SK-N-SH treated with all-trans-retinoic acid at 6 μM for 48 hours (cell line): ENCODE results near the gene KIAA0825.

Experiments
- ATAC-seq: fragments of 200-7000 bp; cut with Tn5 transposase; 3 replicates; pipeline ENCODE4 v1.9.1; 2020; ENCODE audit warnings: mild to moderate bottlenecking, moderate library complexity
- ARNTL ChIP-seq: fragments of 450-650 bp; formaldehyde crosslinking; IDR thresholded peaks from 2 replicates; pipeline ENCODE4 v1.5.0; 2020; ENCODE audit warnings: low read depth, mild to moderate bottlenecking, moderate library complexity, borderline replicate concordance
- BACH2 ChIP-seq: fragments of 250-450 bp; sonication (Bioruptor Pico); IDR thresholded peaks from 2 replicates; pipeline ENCODE4 v1.9.0; 2021; ENCODE audit warnings: mild to moderate bottlenecking, borderline replicate concordance
- CREB5 ChIP-seq: fragments of 250-450 bp; sonication (Bioruptor Pico); IDR thresholded peaks from 2 replicates; pipeline ENCODE4 v1.5.1; 2020; ENCODE audit warnings: low read depth, mild to moderate bottlenecking, moderate library complexity
- CSDC2 ChIP-seq: fragments of 250-450 bp; sonication (Bioruptor Pico); IDR thresholded peaks from 2 replicates; pipeline ENCODE4 v1.5.0; 2020; ENCODE audit warnings: mild to moderate bottlenecking, moderate library complexity
- CSRNP3 ChIP-seq: fragments of 250-450 bp; sonication (Bioruptor Pico); IDR thresholded peaks from 2 replicates; pipeline ENCODE4 v1.5.1; 2021; ENCODE audit warnings: mild to moderate bottlenecking, moderate library complexity
- ESRRG ChIP-seq: fragments of 250-450 bp; sonication (Bioruptor Pico); IDR thresholded peaks from 2 replicates; pipeline ENCODE4 v1.6.1; 2021; ENCODE audit warnings: mild to moderate bottlenecking
- GLIS3 ChIP-seq: fragments of 250-450 bp; sonication (Bioruptor Pico); IDR thresholded peaks from 2 replicates; pipeline ENCODE4 v1.5.0; 2020; ENCODE audit warnings: mild to moderate bottlenecking, moderate library complexity
- ISL1 ChIP-seq: fragments of 250-450 bp; sonication (Bioruptor Pico); IDR thresholded peaks from 2 replicates; pipeline ENCODE4 v2.1.2; 2022; ENCODE audit warnings: mild to moderate bottlenecking, moderate library complexity
- OSR1 ChIP-seq: fragments of 250-450 bp; sonication (Bioruptor Pico); IDR thresholded peaks from 2 replicates; pipeline ENCODE4 v1.8.0; 2022; ENCODE audit warnings: moderate library complexity, mild to moderate bottlenecking, inconsistent platforms
- PATZ1 ChIP-seq: fragments of 250-450 bp; sonication (Bioruptor Pico); IDR thresholded peaks from 2 replicates; pipeline ENCODE4 v1.8.0; 2020; ENCODE audit warnings: mild to moderate bottlenecking, moderate library complexity, borderline replicate concordance
- POU6F1 ChIP-seq: fragments of 250-450 bp; sonication (Bioruptor Pico); IDR thresholded peaks from 2 replicates; pipeline ENCODE4 v1.8.0; 2021; ENCODE audit warnings: low read depth, mild to moderate bottlenecking, moderate library complexity, borderline replicate concordance
- PPARA ChIP-seq: fragments of 250-450 bp; sonication (Bioruptor Pico); IDR thresholded peaks from 2 replicates; pipeline ENCODE4 v1.5.0; 2020; ENCODE audit warnings: mild to moderate bottlenecking, borderline replicate concordance
- RARB ChIP-seq: fragments of 250-450 bp; sonication (Bioruptor Pico); IDR thresholded peaks from 2 replicates; pipeline ENCODE4 v1.8.0; 2021; ENCODE audit warnings: mild to moderate bottlenecking, moderate library complexity
- SNAI2 ChIP-seq: fragments of 250-450 bp; sonication (Bioruptor Pico); IDR thresholded peaks from 2 replicates; pipeline ENCODE4 v1.5.0; 2020; ENCODE audit warnings: mild to moderate bottlenecking, moderate library complexity
- TCF4 ChIP-seq: fragments of 250-450 bp; sonication (Bioruptor Pico); IDR thresholded peaks from 2 replicates; pipeline ENCODE4 v1.8.0; 2021; ENCODE audit warnings: mild to moderate bottlenecking, moderate library complexity, borderline replicate concordance
- TOX ChIP-seq: fragments of 250-450 bp; sonication (Bioruptor Pico); IDR thresholded peaks from 2 replicates; pipeline ENCODE4 v1.8.0; 2021; ENCODE audit warnings: mild to moderate bottlenecking, moderate library complexity, borderline replicate concordance
- TSHZ2 ChIP-seq: fragments of 250-450 bp; sonication (Bioruptor Pico); IDR thresholded peaks from 2 replicates; pipeline ENCODE4 v1.5.0; 2020; ENCODE audit warnings: mild to moderate bottlenecking, moderate library complexity
- ZC3H10 ChIP-seq: fragments of 250-450 bp; sonication (Bioruptor Pico); IDR thresholded peaks from 2 replicates; pipeline ENCODE4 v1.5.1; 2021; ENCODE audit warnings: mild to moderate bottlenecking, moderate library complexity
- ZFP3 ChIP-seq: fragments of 250-450 bp; sonication (Bioruptor Pico); IDR thresholded peaks from 2 replicates; pipeline ENCODE4 v1.5.0; 2020; ENCODE audit warnings: mild to moderate bottlenecking, moderate library complexity
- ZFP30 ChIP-seq: fragments of 450-650 bp; formaldehyde crosslinking; IDR thresholded peaks from 2 replicates; pipeline ENCODE4 v1.5.0; 2022; ENCODE audit warnings: mild to moderate bottlenecking, moderate library complexity
- ZNF565 ChIP-seq: fragments of 450-650 bp; formaldehyde crosslinking; conservative IDR thresholded peaks from 2 replicates; pipeline ENCODE4 v1.5.0; 2020; ENCODE audit warnings: low read depth, mild to moderate bottlenecking, moderate library complexity
- ZNF70 ChIP-seq: fragments of 450-650 bp; formaldehyde crosslinking; IDR thresholded peaks from 2 replicates; pipeline ENCODE4 v1.5.0; 2020; ENCODE audit warnings: mild to moderate bottlenecking, moderate library complexity
- ZNF8 ChIP-seq: fragments of 450-650 bp; formaldehyde crosslinking; IDR thresholded peaks from 2 replicates; pipeline ENCODE4 v1.5.0; 2020; ENCODE audit warnings: mild to moderate bottlenecking, moderate library complexity

Gene KIAA0825

GRCh38 chr5:94243612-94244011 is 374.8 kb downstream of the KIAA0825 start:
- ATAC-seq: no peak
- TF ChIP-seq ZNF565 (no peak), TSHZ2 (no peak), PATZ1 (CRISPR knock-in tag) (no peak), ZFP3 (no peak)

- no peak for TF ChIP-seq BACH2 (CRISPR knock-in tag)
- no peak for TF ChIP-seq ZNF8 (CRISPR knock-in tag)
- peak; percentile 76 for TF ChIP-seq ISL1 (CRISPR knock-in tag)
- no peak for TF ChIP-seq TCF4
- TF ChIP-seq, all 23 proteins: peak for 1
- peak; percentile 58 for ATAC-seq
Measured at GRCh38 chr5:94240993-94241651, 377.3 kb downstream of the KIAA0825 start.

GRCh38 chr5:94240596-94240992 is 377.8 kb downstream of the KIAA0825 start:
- TF ChIP-seq RARB (CRISPR knock-in tag) (peak; percentile 91), ZNF565 (no peak), CREB5 (CRISPR knock-in tag) (peak; percentile 100), TOX (peak; percentile 98), CSDC2 (0 out of 2 replicates have a peak, but pooled peaks have one; percentile 66), SNAI2 (CRISPR knock-in tag) (peak; percentile 79; the same call in 1 of the 2 replicates), ARNTL (CRISPR knock-in tag) (no peak), ISL1 (CRISPR knock-in tag) (peak; percentile 100), ZFP30 (CRISPR knock-in tag) (0 out of 2 replicates have a peak, but pooled peaks have one; percentile 22), ZFP3 (peak; percentile 72; the same call in 1 of the 2 replicates), ZC3H10 (CRISPR knock-in tag) (peak; percentile 99), ZNF70 (CRISPR knock-in tag) (peak; percentile 70; the same call in 1 of the 2 replicates), PATZ1 (CRISPR knock-in tag) (peak; percentile 97), OSR1 (CRISPR knock-in tag) (no peak), TSHZ2 (peak; percentile 94), POU6F1 (CRISPR knock-in tag) (peak; percentile 41; the same call in 1 of the 2 replicates), ESRRG (CRISPR knock-in tag) (peak; percentile 95), PPARA (CRISPR knock-in tag) (no peak), BACH2 (CRISPR knock-in tag) (no peak), CSRNP3 (CRISPR knock-in tag) (peak; percentile 99), TCF4 (peak; percentile 77), ZNF8 (CRISPR knock-in tag) (peak; percentile 49; the same call in 1 of the 2 replicates), GLIS3 (CRISPR knock-in tag) (peak; percentile 98)
- peak; percentile 82 for ATAC-seq
